Activated CD4-positive, CD25-positive, alpha-beta regulatory T cell (primary cell): ENCODE measurements around the gene TLR4.

Experiments
- DNase-seq, 4 experiments: peaks; one replicate each; lab custom pipeline; 2025; lab: John Stamatoyannopoulos, UW

TLR4 gene

DNA sequence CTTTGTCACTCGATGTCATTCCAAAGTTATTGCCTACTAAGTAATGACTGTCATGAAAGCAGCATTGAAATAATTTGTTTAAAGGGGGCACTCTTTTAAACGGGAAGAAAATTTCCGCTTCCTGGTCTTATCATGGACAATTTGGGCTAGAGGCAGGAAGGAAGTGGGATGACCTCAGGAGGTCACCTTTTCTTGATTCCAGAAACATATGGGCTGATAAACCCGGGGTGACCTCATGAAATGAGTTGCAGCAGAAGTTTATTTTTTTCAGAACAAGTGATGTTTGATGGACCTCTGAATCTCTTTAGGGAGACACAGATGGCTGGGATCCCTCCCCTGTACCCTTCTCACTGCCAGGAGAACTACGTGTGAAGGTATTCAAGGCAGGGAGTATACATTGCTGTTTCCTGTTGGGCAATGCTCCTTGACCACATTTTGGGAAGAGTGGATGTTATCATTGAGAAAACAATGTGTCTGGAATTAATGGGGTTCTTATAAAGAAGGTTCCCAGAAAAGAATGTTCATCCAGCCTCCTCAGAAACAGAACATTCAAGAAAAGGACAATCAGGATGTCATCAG, 11.3 kb downstream of the TLR4 start:
- no peak for DNase-seq

DNA sequence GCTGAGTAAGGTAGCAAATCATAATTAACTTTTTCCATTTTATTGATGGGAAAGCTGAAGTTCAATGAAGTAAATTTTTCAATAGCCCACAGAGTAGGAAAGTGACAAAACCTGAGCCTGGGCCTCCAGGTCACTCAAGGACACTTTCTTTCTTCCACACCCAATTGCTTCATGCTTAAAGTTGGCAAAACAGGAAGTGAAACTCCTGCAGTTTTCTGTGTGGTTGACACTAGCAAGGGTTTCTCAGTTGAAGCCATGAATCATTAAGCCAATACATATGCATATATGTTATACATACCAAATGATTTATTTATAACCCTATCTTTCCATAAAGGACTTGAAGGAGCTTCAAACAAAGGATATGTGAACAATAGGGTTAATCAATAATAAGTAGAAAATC, 13.9 kb downstream of the TLR4 start:
- DNase-seq: no peak

DNA sequence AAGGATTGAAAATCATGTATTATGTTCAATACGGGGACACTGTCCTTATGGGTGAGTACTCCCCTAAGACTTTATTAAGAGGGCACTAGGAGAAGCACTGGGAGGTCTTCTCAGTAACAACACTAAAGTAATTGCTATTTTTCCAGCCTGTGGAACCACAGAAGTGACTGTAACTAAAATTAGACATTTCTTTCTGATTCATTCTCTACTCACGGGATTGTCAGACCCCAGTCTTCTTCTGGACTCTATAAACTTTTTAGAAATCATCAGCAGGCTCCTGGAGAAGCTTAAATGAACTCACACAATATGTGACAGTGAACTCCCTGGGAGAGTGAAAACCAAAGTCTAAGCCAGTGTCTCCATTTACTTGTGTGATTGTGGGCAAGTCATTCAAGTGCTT, 14.5 kb downstream of the TLR4 start:
- no peak for DNase-seq

DNA sequence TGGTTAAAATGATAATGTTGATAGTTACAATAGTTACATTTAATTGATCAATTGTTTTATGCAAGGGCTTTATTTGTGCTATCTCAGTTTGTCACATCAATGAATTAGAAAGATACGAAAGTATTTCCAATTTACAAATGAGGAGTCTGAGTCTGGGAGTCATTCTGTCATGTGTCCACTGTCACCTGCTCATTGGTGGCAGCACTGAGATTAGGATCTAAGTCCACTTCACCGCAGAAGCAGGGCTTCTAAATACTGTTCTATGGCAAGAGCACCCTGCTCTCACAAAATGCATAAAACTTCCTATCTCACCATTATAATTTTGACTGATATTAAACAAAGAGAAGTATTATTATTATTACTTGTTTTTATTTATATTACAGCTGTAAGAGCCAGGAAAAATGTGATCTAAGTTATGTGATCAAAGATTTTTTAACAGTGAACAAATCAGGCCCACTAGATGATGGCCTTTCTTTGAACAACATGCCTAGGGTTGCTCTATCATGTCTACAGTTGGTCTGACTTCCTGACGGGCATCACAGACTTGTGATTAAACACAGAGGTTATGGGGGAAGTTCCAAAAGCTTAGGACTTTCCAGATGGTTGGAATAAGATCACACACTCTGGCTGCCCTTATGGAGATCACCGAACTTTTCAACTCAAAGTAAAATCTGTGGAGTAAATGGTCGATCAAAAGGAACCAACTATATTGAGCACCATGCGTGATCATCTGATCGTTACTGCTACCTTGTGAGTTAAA, 15.1 kb downstream of the TLR4 start:
- no peak for DNase-seq

DNA sequence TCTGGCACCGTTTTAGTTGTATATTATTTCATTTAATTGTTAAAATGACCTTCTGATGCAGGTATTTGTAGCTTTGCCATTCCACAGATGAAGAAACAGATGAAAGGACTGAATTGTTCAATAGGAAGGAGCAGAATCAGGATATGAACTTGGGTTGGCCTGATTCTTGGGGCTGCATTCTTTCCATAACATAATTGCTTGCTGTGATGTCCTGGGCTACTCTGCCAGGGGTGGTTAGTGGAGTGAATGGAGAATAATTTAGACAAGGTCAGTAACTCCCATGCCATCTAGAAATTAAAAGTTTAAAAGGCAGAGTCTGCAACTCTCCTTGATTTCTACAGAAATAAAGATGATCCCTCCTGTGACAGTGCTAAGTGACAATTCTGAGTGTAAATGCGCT, 15.9 kb downstream of the TLR4 start:
- no peak for DNase-seq

DNA sequence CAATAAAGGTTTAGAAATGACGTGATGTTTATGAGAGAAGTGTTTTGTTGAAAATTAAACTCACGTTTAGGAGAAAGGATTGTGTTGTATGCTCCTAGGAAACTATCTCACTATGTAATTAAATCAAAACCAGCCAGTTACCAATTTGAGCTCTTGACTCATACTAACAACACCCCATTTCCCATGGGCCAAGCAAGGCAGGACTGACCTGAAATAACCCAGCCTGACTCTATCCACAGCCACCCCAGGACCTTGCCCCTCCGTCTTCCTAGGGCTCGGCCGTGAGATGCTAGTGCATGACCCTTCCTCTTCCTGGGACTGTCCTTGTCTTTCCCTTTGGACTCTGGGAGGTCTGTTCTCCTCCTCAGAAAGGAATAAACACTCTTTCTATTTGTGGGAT, 16.4 kb downstream of the TLR4 start:
- DNase-seq: no peak

DNA sequence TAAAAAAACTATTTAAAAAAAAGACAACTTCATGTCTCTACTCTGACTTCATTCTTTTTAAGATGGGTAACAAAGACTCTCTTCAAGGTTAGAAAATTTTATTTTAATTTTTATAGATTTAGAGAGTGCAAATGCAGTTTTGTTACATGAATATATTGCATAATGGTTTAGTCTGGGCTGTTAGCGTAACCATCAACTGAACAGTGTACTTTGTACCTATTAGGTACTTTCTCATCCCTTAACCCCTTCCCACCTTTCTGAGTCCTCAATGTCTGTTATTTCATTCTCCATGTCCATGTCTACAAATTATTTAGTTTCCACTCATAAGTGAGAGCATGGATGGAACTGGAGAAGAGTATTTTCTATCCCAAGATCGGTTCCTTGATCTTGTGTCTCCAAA, 16.8 kb downstream of the TLR4 start:
- no peak for DNase-seq

DNA sequence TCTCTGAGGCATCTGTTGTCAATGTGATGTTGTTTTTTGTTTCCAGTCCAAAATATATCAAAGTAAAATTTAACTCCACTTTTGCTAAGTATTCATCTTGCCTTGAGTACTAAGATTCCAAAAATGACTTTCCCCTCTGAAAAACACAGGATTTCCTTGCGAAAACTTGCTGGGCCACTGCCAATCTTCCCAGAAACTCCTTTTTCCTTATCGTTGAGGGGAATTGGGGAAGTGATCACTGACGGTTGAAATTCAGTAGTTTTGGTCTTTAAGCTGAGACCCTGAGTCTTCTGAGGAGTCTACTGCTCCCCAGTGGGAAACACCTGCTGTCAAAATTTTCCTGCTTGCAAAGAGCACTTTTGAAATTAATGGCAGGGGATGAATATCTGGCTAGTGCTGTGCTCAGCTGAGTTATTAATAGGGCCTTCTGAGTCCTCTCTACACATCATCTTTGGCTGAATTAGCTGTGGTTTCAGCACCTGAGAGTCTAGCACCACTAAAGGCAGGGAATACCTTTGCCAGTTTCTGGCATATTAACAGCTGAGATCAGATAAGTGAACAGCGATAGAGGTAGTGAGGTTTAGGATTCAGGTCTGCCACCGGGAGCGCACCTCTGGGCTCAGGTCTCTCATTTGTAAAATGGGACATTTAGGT, 18.0 kb downstream of the TLR4 start:
- DNase-seq: no peak

DNA sequence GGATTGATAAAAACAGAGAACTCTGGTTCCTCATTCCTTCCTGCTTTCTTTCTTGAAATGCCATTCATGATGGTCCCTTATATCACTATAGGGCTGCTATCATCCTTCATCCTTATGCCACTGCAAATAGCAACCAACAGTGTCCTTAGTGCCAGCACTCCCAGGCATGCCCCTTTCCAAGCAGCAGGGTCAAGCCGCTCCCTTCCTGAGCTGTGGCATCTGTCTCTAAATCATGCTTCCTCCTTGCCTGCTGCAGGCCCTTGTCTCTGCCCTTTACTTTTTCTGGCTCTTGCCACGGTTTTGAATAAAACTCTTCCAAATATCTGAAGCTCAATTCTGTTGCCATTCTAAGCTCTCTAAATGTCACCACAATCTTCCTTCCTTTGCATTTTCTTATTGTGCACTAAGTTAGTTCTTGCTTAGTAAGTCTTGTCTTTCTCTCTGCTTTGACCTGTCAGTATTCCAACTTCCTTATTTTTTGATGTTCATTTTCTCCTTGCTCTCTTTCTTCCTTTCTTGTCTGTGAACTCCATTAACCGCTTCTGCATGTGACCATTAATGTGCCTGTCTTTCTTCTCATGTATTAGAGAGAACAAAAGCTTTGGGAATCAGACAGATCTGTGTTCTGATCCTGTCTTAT, 19.9 kb downstream of the TLR4 start:
- DNase-seq: no peak

DNA sequence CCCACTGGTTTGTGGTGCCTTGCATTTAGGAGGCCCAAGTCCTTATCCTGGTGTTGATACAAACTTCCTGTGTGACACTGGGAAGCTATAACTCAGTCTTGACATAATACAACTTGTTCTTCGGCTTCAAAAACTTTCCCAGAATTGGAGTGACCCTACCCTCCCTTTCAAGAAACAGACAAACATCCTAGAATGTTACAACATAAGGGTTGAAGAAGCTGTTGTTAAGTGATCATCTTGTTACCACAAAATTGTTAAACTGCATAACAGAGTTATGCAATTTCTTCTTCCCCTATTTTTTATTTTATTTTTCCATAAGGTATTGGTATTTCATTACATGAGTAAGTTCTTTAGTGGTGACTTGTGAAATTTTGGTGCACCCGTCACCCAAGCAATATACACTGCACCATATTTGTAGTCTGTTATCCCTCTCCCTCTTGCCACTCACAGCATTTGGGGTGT, 21.3 kb downstream of the TLR4 start:
- no peak for DNase-seq

DNA sequence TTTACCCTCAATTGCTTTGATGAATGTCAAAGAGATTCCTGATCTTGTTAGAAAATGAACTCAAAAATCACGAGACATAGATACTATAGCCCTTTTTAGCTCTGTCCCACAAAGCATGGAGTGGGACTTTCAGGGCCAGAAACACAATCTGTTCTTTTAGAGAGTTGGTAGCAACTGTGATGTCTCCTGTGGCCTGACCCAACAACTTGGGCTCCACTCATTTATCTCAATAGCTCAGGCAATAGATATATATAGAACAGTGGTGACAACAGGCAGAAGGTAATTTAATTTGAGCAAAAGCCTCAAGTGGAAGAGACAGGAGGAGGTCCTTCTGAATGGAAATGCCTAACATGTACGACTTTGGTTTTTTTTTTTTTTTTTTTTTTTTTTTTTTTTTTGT, 25.2 kb downstream of the TLR4 start:
- DNase-seq: no peak

DNA sequence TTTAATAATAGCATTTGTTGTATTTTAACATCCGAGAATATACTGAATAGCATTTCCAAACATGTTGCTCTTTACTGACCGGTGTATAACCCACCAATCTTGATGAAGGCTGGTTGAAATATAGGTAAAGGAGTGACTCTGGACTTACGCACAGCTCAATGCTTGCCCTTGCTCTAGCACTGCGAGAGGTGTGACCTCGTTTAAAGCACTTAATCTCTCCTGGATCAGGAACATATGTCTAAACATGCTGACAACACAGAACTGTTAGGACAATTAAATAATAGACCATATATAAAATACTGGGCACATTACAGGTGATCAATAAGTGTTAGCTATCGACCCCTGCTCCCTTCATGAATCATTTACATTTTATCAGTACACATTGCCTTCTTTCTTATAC, 28.3 kb downstream of the TLR4 start:
- DNase-seq: no peak

DNA sequence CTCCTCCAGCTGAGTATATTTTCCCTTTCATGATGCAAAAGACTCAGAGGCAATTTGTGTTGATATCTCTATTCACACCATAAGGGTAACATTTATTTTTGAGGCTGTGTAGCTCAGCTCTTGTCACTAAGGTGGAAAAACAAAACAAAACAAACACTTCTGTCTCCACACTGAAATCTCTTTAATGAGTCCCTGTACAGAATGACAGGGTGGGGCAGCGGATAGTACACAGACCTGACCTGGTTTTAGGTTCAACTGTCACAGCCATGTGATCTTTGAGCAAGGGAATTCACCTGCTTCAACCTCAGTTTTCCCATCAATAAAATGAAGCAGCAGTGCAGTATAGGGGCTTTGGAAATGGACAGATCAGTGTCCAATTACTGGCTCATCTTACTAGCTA, 29.3 kb downstream of the TLR4 start:
- DNase-seq: no peak

DNA sequence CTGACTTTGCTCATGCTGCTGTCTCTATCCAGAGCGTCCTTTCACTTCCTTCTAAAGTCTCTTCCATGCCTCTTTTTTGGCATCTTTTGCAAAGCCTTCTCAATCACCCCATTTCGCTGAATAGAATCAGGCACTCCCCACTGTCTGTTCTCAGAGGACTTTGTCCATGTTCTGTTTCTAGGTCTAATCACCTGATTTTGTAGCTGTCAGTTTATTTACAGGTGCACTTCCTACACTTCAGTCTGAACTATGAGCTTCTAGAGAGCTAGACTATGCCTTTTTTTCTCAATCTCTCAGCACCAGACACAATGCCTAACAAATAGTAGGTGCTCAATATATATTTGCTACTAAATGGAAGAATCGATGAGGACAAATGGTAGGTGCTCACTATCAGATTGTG, 29.9 kb downstream of the TLR4 start:
- DNase-seq: no peak

DNA sequence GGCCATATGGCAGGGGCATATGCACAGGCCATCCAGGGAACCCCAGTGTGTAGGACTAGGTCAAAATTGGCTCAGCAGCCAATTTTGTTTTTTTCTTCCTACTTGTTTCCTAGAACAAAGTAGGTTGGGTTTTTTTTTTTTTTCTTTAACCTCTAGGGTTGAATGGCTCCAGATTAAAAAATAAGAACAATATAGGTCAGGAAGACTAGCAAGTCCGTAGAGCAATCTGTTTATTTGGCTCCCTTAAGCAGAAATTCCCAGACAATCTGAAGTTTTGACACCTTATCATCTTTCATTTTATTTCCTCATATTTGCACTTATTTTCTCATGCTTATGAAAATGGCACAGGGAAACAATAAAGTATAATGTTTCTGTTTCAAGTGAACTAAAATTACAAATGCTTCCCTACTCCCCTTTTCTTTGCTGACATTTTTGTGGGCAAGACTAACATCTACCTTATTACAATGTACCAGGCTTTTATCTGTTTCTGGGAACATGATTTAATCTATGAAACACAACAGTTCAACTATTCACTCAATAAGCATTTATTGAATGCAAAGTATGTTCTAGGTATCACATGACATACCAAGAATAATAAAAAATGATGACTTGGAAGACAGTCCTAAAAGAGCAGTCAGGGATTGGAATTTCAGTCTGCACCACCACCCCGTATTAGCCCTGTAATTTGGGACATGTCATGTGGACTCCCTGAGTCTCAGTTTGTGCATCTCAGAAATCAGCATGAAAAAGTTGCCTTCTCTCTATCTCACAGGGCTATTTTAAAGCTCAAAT, 30.5 kb downstream of the TLR4 start:
- no peak for DNase-seq

DNA sequence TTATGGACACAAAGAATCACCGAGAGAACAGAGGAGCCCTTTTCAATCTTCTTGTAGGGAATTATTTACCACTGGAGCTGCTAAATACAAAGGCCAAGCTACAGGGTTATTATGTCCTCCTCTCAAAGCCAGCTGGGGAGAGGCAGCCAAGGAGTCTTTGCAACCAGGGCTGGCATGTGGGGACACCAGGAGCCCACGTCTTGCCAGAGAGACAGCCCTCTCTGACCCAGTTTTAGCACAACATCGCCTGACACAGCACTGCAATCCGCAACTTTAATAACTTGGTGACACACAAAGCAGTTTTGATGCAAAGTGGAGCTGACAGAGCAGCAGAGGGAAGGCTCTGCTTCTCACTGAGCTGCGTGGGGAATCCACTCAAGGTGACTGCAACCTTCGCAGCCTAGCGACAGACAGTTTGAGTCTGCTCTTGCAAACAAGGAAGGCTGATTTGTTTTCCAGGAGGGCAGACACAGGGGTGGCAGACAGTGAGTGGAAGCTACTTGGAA, 33.6 kb downstream of the TLR4 start:
- DNase-seq: no peak

DNA sequence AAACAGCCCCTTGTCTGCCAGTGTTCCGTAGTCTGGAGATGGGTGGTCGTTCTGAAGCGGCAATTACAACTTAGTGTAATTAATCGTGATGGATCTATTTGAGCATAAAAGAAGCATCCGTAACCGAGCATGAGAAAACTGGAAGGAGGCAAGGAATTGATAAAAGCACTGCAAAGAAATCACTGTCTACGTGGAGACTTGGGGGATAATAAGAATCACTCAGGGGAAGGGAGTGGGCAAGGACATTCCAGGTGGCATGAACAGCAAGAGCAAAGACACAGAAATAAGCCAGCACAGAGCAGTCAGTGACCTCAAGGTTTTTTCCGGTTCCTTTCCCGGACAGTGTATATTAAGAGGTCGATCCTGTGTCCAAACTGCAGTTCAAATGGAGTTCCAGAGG, 35.0 kb downstream of the TLR4 start:
- no peak for DNase-seq

DNA sequence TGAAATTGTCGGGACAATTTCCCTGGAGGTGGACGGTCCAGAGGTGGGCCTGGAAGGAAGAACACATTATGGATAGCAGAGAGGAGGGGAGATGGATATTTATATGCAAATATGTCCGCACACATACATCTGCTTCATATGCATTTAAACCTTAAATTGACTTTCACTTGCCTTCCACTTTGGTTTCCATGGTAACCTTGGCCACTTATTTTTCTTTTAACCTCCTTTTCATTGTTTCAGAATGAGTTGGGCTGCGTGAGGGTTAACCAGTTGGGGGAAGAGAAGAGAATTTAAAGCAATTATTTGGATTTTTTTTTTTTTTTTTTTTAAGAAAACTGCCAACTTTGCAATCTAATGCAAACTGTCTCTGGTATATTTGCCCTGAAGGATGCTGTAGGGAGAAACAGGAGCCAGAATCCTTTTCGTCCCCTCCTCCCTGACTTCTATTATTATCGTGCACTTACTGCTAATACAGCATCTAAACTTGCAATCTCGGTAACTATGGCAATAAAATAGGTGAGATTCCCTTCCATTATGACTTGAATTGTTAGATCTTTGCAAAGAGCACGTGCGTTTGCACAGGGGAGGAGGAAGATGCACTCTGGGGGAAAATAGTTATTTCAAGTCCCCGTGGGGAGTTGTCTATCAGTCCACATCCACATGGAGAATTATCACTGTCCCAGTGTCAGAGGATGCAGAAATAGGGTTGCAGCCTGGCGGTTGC, 35.6 kb downstream of the TLR4 start:
- DNase-seq: no peak

DNA sequence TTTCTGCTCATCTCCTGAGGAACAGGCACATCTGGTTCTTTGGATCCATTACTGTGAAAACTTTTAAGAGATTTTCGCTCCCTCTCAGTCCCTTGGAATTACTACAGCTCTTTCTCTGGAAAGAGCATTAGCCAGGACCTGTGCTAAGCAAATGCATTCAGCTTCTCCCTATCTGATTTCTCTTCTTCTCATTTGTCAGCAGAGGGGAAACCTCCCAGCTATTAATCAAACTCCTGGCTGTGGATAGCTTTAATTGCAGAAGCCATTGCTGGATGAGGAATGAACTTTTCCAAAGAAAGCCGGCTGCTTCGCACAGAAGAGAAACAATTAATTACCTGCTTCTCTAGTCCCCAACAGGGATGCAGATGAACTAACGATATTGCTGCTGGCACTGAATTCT, 37.9 kb downstream of the TLR4 start:
- DNase-seq: no peak

DNA sequence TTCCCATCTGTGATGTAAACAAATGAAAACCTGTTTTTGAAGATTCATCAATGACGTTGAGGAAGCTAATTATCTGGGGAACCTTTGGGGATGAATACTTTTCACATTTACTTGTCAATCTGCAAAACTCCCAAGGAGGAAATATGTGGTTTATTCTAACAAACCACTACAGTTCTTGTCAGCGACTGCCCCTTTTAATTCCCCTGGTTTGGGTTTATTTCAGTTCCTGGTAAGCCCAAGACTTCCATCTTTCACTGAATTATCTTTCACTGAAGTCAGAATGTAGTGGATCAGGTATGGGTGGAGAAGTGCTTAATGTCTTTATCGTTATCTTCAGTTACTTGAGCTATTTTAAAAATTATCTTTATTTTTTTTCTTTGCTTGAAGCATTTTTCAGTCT, 40.2 kb downstream of the TLR4 start:
- no peak for DNase-seq

DNA sequence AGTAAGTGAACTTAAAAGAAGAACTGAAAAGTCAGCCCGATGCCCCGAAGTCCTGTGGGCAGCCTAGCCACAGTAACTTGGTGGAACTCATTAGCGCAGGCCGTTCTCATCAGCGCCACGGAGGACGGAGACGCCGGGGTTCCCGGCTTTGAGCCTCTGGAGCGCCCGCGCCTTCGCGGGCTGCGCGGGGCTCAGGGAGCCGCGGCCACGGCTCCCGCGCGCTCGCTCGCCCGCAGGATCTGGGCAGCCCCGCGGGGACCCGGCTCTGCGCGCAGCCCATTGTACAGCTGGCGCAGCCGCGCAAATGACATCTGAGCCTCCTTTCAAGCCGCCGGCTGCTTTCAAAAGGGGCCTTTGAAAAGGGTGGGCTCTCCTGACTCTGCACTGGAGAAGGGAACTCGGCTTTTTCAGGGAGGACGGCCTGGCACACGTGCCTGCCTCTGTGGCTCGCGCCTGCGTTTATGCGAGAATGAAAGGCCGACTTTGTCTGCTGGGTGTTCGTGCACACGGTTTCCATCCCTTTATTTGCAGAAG, 40.7 kb downstream of the TLR4 start:
- DNase-seq: no peak
